Testis (tissue), 2 donors: ENCODE measurements around the gene ZNF333.

Experiments used
- POLR2A ChIP-seq: fragments of 450-650 bp; IDR thresholded peaks from one replicate; pipeline ENCODE4 v1.6.1; 2017; ENCODE audit warnings: antibody characterized with exemption, mild to moderate bottlenecking, moderate library complexity
- TF ChIP-seq, protein P1 (sequence below), 3 experiments: fragments of 450-650 bp in 2 of 3; fragments of 200-600 bp in 1 of 3; sonication (generic) in 1 of 3; IDR thresholded peaks; one replicate each; pipeline ENCODE4 v1.5.1; 2016 to 2019; ENCODE audit warnings: antibody characterized with exemption in 3 of 3, mild to moderate bottlenecking in 2 of 3, moderate library complexity in 1 of 3

DNA sequence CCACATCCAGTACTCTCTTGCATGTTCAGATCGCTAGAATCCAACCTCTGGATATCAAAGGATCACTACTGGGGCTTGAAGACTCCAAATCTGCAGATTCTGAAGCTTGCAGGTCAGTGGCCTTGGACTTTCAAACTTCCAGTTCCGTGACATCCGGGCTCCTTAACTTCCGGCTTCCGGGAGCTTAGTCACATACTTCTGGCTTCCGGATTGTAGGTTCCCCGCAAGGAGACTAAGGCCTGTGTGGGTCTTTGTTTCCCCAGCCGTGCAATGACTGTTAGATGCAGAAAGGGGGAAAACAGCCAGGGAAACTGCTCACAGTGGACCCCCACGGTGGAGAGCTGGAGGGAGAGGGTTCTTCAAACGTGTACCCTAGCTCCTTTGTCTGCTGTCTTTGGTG, 41.4 kb downstream of the ZNF333 start:
- TF ChIP-seq, protein P1, sequence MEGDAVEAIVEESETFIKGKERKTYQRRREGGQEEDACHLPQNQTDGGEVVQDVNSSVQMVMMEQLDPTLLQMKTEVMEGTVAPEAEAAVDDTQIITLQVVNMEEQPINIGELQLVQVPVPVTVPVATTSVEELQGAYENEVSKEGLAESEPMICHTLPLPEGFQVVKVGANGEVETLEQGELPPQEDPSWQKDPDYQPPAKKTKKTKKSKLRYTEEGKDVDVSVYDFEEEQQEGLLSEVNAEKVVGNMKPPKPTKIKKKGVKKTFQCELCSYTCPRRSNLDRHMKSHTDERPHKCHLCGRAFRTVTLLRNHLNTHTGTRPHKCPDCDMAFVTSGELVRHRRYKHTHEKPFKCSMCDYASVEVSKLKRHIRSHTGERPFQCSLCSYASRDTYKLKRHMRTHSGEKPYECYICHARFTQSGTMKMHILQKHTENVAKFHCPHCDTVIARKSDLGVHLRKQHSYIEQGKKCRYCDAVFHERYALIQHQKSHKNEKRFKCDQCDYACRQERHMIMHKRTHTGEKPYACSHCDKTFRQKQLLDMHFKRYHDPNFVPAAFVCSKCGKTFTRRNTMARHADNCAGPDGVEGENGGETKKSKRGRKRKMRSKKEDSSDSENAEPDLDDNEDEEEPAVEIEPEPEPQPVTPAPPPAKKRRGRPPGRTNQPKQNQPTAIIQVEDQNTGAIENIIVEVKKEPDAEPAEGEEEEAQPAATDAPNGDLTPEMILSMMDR (IDR thresholded peaks at IDR 0.05) = no peak
- no peak for TF ChIP-seq POLR2A
